OCI-LY1 (cell line): ENCODE results near the gene ITPRID1.

Experiments used
- EZH2 ChIP-seq: fragments of 200-600 bp; sonication (generic), shearing (Covaris generic); IDR thresholded peaks from 2 replicates; pipeline ENCODE4 v1.8.0; 2017; ENCODE audit warnings: borderline replicate concordance, mixed run types, mild to moderate bottlenecking, antibody characterized with exemption, low read length, moderate library complexity, mixed read lengths
- TF ChIP-seq, protein P1 (sequence below): fragments of 200-600 bp; sonication (generic), shearing (Covaris generic); IDR thresholded peaks from 2 replicates; pipeline ENCODE4 v1.5.1; 2017; ENCODE audit warnings: mild to moderate bottlenecking, antibody characterized with exemption, low read length, moderate library complexity, mixed read lengths

DNA sequence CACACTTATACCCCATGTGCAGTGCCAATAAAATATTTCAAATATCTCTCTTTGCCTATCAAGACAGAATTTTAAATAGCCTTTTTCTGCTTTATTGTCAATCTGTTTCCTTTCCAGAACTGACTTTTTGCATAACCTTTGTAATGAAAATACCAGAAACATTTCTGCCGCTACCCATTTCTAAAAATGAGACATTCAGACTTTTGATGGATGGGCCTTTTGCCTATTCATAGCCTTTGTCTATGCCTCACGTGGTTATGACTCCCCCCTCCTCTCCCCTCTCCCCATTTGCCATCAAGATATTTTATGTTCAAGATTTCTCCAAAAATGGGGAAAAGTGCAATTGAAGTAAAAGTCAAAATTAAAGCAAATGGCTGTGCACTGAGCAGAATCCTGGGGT is 179.0 kb downstream of the ITPRID1 start:
- TF ChIP-seq, protein P1, sequence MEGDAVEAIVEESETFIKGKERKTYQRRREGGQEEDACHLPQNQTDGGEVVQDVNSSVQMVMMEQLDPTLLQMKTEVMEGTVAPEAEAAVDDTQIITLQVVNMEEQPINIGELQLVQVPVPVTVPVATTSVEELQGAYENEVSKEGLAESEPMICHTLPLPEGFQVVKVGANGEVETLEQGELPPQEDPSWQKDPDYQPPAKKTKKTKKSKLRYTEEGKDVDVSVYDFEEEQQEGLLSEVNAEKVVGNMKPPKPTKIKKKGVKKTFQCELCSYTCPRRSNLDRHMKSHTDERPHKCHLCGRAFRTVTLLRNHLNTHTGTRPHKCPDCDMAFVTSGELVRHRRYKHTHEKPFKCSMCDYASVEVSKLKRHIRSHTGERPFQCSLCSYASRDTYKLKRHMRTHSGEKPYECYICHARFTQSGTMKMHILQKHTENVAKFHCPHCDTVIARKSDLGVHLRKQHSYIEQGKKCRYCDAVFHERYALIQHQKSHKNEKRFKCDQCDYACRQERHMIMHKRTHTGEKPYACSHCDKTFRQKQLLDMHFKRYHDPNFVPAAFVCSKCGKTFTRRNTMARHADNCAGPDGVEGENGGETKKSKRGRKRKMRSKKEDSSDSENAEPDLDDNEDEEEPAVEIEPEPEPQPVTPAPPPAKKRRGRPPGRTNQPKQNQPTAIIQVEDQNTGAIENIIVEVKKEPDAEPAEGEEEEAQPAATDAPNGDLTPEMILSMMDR, result no peak
- no peak for TF ChIP-seq EZH2
